Measurements from ENCODE around the gene TIMM9. TPM values are rescaled to one million over a fixed set of nuclear protein-coding genes. Genes with fewer than 3 reads are reported as not detected.

TIMM9 gene
- total and polyA plus RNA-seq, 2 donors (not counting 1 experiment from before 2014, with no cell fraction given): 20.1 to 36.2 TPM

GRCh38 chr14:58464652-58465051 lies 37.3 kb upstream of the TIMM9 start:
- no peak for DNase-seq (ENCODE audit: low read depth in 2 of 2)
- Histone ChIP-seq H3K9me3 (ENCODE audit: control insufficient read depth, insufficient read depth, low read depth, low read length) (no peaks in the 10 kb centered on the region), H3K79me2 (ENCODE audit: control insufficient read depth, insufficient read depth, low read length) (no peaks in the 10 kb centered on the region), H3K36me3 (ENCODE audit: control insufficient read depth, insufficient read depth, low read length) (peaks cover 9% of the 10 kb centered on the region), H3K27ac (ENCODE audit: insufficient read depth, low read length) (no peak overlapping the region), H2AFZ (ENCODE audit: low read length) (no peak overlapping the region), H3K4me3 (replicated peaks in 1 of 4; ENCODE audit: control extremely low read depth in 1 of 4, insufficient read depth in 1 of 4, low read depth in 3 of 4, low read length in 4 of 4) (no peak overlapping the region), H3K9ac (ENCODE audit: insufficient read depth, low read length) (no peak overlapping the region), H3K27me3 (ENCODE audit: control insufficient read depth, insufficient read depth, low read length) (no peaks in the 10 kb centered on the region), H3K4me2 (ENCODE audit: extremely low read depth, insufficient read depth, low read length) (no peak overlapping the region), H4K20me1 (ENCODE audit: control insufficient read depth, extremely low read depth, insufficient read depth, low read length) (no peaks in the 10 kb centered on the region), H3K4me1 (ENCODE audit: control insufficient read depth, extremely low read depth, insufficient read depth, low read length) (no peaks in the 10 kb centered on the region)
- no peak for TF ChIP-seq EZH2 (IDR thresholded peaks at IDR 0.05; ENCODE audit: low read length, missing control alignments)
- TF ChIP-seq, protein P1, sequence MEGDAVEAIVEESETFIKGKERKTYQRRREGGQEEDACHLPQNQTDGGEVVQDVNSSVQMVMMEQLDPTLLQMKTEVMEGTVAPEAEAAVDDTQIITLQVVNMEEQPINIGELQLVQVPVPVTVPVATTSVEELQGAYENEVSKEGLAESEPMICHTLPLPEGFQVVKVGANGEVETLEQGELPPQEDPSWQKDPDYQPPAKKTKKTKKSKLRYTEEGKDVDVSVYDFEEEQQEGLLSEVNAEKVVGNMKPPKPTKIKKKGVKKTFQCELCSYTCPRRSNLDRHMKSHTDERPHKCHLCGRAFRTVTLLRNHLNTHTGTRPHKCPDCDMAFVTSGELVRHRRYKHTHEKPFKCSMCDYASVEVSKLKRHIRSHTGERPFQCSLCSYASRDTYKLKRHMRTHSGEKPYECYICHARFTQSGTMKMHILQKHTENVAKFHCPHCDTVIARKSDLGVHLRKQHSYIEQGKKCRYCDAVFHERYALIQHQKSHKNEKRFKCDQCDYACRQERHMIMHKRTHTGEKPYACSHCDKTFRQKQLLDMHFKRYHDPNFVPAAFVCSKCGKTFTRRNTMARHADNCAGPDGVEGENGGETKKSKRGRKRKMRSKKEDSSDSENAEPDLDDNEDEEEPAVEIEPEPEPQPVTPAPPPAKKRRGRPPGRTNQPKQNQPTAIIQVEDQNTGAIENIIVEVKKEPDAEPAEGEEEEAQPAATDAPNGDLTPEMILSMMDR (conservative IDR thresholded peaks at IDR 0.05 in 1 of 2, IDR thresholded peaks at IDR 0.05 in 1 of 2; ENCODE audit: low read depth in 1 of 2, low read length in 2 of 2): no peak

GRCh38 chr14:58463147-58463546 lies 35.8 kb upstream of the TIMM9 start:
- H2AFZ ChIP-seq (ENCODE audit: low read length): no peak overlapping the region
- no peak for DNase-seq (ENCODE audit: low read depth in 2 of 2)
- no peak for TF ChIP-seq EZH2 (IDR thresholded peaks at IDR 0.05; ENCODE audit: low read length, missing control alignments)
- TF ChIP-seq, protein P1 (conservative IDR thresholded peaks at IDR 0.05 in 1 of 2, IDR thresholded peaks at IDR 0.05 in 1 of 2; ENCODE audit: low read depth in 1 of 2, low read length in 2 of 2): no peak
- no peak overlapping the region for H3K4me3 ChIP-seq (replicated peaks in 1 of 4; ENCODE audit: control extremely low read depth in 1 of 4, insufficient read depth in 1 of 4, low read depth in 3 of 4, low read length in 4 of 4)
- no peaks in the 10 kb centered on the region for H3K79me2 ChIP-seq (ENCODE audit: control insufficient read depth, insufficient read depth, low read length)
- peaks cover 5% of the 10 kb centered on the region for H3K36me3 ChIP-seq (ENCODE audit: control insufficient read depth, insufficient read depth, low read length)
- H3K27ac ChIP-seq (ENCODE audit: insufficient read depth, low read length): no peak overlapping the region
- H4K20me1 ChIP-seq (ENCODE audit: control insufficient read depth, extremely low read depth, insufficient read depth, low read length): no peaks in the 10 kb centered on the region
- no peaks in the 10 kb centered on the region for H3K9me3 ChIP-seq (ENCODE audit: control insufficient read depth, insufficient read depth, low read depth, low read length)
- no peak overlapping the region for H3K9ac ChIP-seq (ENCODE audit: insufficient read depth, low read length)
- H3K27me3 ChIP-seq (ENCODE audit: control insufficient read depth, insufficient read depth, low read length): no peaks in the 10 kb centered on the region
- no peaks in the 10 kb centered on the region for H3K4me1 ChIP-seq (ENCODE audit: control insufficient read depth, extremely low read depth, insufficient read depth, low read length)
- no peak overlapping the region for H3K4me2 ChIP-seq (ENCODE audit: extremely low read depth, insufficient read depth, low read length)

DNA sequence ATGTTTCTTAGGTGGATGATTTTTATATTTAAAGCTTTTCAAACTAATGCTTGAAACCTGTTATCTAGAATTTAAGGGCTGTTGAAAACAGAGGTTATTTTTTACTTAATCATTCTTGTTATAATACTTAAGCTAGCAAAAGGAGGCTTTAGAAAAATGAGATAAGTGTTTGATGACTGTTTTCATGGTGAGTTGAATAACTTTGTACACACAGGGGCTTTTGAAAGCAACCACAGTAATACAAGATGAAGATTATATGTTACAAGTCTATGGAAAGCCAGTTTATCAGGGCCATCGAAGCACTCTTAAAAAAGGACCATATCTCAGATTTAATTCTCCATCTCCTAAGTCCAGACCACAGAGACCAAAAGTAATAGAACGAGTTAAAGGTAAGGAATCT lies 33.4 kb upstream of the TIMM9 start:
- no peaks in the 10 kb centered on the region for H3K27me3 ChIP-seq (ENCODE audit: control insufficient read depth, insufficient read depth, low read length)
- H3K9ac ChIP-seq (ENCODE audit: insufficient read depth, low read length): no peak overlapping the region
- no peaks in the 10 kb centered on the region for H3K4me1 ChIP-seq (ENCODE audit: control insufficient read depth, extremely low read depth, insufficient read depth, low read length)
- no peak overlapping the region for H3K4me2 ChIP-seq (ENCODE audit: extremely low read depth, insufficient read depth, low read length)
- H2AFZ ChIP-seq (ENCODE audit: low read length): no peak overlapping the region
- H4K20me1 ChIP-seq (ENCODE audit: control insufficient read depth, extremely low read depth, insufficient read depth, low read length): no peaks in the 10 kb centered on the region
- no peaks in the 10 kb centered on the region for H3K79me2 ChIP-seq (ENCODE audit: control insufficient read depth, insufficient read depth, low read length)
- H3K9me3 ChIP-seq (ENCODE audit: control insufficient read depth, insufficient read depth, low read depth, low read length): no peaks in the 10 kb centered on the region
- H3K4me3 ChIP-seq (replicated peaks in 1 of 4; ENCODE audit: control extremely low read depth in 1 of 4, insufficient read depth in 1 of 4, low read depth in 3 of 4, low read length in 4 of 4): no peak overlapping the region
- no peak overlapping the region for H3K27ac ChIP-seq (ENCODE audit: insufficient read depth, low read length)
- DNase-seq (ENCODE audit: low read depth in 2 of 2): no peak
- H3K36me3 ChIP-seq (ENCODE audit: control insufficient read depth, insufficient read depth, low read length): peaks cover 5% of the 10 kb centered on the region
- TF ChIP-seq EZH2 (IDR thresholded peaks at IDR 0.05; ENCODE audit: low read length, missing control alignments): no peak
- TF ChIP-seq, protein P1 (conservative IDR thresholded peaks at IDR 0.05 in 1 of 2, IDR thresholded peaks at IDR 0.05 in 1 of 2; ENCODE audit: low read depth in 1 of 2, low read length in 2 of 2): no peak
